NB4 (cell line): ENCODE measurements around the gene SMAD2.
"Not testable (repeated sequence)": the region's sequence is repeated elsewhere in the genome, so short reads cannot be mapped to it uniquely, and the experiment has no call there.

Experiments used
- DNase-seq: peaks from one replicate; pipeline ENCODE4 v3.0.0; 2010; ENCODE audit warnings: low read depth
- H3K4me3 ChIP-seq: one replicate; pipeline ENCODE4 v1.5.1; 2011; ENCODE audit warnings: mild to moderate bottlenecking, low read depth, low read length, moderate library complexity
- CTCF ChIP-seq: IDR thresholded peaks from one replicate; pipeline ENCODE4 v1.5.1; 2012; ENCODE audit warnings: low read depth, low read length
- MAX ChIP-seq: IDR thresholded peaks from 2 replicates; pipeline ENCODE4 v1.6.1; 2011; ENCODE audit warnings: low read depth, low read length
- MYC ChIP-seq: IDR thresholded peaks from 2 replicates; pipeline ENCODE4 v1.6.1; 2011; ENCODE audit warnings: low read depth, low read length
- POLR2A ChIP-seq: IDR thresholded peaks from 2 replicates; pipeline ENCODE4 v1.6.1; 2011; ENCODE audit warnings: mild to moderate bottlenecking; ENCODE audit not compliant: insufficient read length; ENCODE audit errors: extremely low read depth

The SMAD2 gene

GRCh38 chr18:47838396-47838795 lies 92.1 kb downstream of the SMAD2 start:
- no peak for DNase-seq
- TF ChIP-seq CTCF (no peak), POLR2A (no peak), MYC (no peak), MAX (no peak)
- no peak overlapping the region for H3K4me3 ChIP-seq

GRCh38 chr18:47832348-47832747 lies 98.1 kb downstream of the SMAD2 start:
- DNase-seq: no peak
- no peak overlapping the region for H3K4me3 ChIP-seq
- TF ChIP-seq MYC (no peak), MAX (no peak), CTCF (no peak), POLR2A (no peak)

GRCh38 chr18:47831351-47831750 lies 99.1 kb downstream of the SMAD2 start:
- TF ChIP-seq MAX: no peak
- no peak for TF ChIP-seq MYC
- TF ChIP-seq CTCF: no peak
- no peak for TF ChIP-seq POLR2A
- H3K4me3 ChIP-seq: no peak overlapping the region
- no peak for DNase-seq

- no peak overlapping the region for H3K4me3 ChIP-seq
- TF ChIP-seq CTCF (no peak), MYC (no peak), POLR2A (no peak), MAX (no peak)
- DNase-seq: no peak
These were observed 99.7 kb downstream of the SMAD2 start for GRCh38 chr18:47830772-47831171.

GRCh38 chr18:47829831-47830230 lies 100.6 kb downstream of the SMAD2 start:
- TF ChIP-seq MAX (no peak), POLR2A (no peak), MYC (no peak), CTCF (no peak)
- no peak for DNase-seq
- H3K4me3 ChIP-seq: no peak overlapping the region

- not testable (repeated sequence) for DNase-seq
These were observed 102.4 kb downstream of the SMAD2 start for GRCh38 chr18:47828031-47828430.

More at GRCh38 chr18:47828031-47828430, 102.4 kb downstream of the SMAD2 start:
- H3K4me3 ChIP-seq: not testable (repeated sequence)
